ENCODE measurements around the gene KRTAP3-3. TPM values are rescaled to one million over a fixed set of nuclear protein-coding genes. Genes with fewer than 3 reads are reported as not detected.

KRTAP3-3 gene
- total RNA-seq, 2 experiments from 2014 or later, result not detected

- Mint-ChIP-seq H3K4me1 (ENCODE audit: low read depth) (no peaks in the 10 kb centered on the region), H3K27ac (no peak overlapping the region), H3K36me3 (ENCODE audit: low read depth) (no peaks in the 10 kb centered on the region), H3K9me3 (no peaks in the 10 kb centered on the region), H3K4me3 (no peak overlapping the region), H3K27me3 (no peaks in the 10 kb centered on the region)
- ATAC-seq (no peak), DNase-seq (no peak)
- ChIA-PET POLR2A (no interaction called here), CTCF (no interaction called here)
- no peak for TF ChIP-seq CTCF (IDR thresholded peaks at IDR 0.05)
- intact Hi-C loops (cut with micrococcal nuclease), result no loop called here
Measured at GRCh38 chr17:41018541-41018940, 24.6 kb upstream of the KRTAP3-3 start.

- Mint-ChIP-seq H3K36me3 (ENCODE audit: low read depth) (no peaks in the 10 kb centered on the region), H3K4me3 (no peak overlapping the region), H3K27me3 (no peaks in the 10 kb centered on the region), H3K27ac (no peak overlapping the region), H3K4me1 (ENCODE audit: low read depth) (no peaks in the 10 kb centered on the region), H3K9me3 (no peaks in the 10 kb centered on the region)
- ChIA-PET POLR2A (no interaction called here), CTCF (no interaction called here)
- no peak for ATAC-seq
- TF ChIP-seq CTCF (IDR thresholded peaks at IDR 0.05), result no peak
- intact Hi-C loops (cut with micrococcal nuclease), result no loop called here
- no peak for DNase-seq
Measured at GRCh38 chr17:41016578-41017215, 22.7 kb upstream of the KRTAP3-3 start.

DNA sequence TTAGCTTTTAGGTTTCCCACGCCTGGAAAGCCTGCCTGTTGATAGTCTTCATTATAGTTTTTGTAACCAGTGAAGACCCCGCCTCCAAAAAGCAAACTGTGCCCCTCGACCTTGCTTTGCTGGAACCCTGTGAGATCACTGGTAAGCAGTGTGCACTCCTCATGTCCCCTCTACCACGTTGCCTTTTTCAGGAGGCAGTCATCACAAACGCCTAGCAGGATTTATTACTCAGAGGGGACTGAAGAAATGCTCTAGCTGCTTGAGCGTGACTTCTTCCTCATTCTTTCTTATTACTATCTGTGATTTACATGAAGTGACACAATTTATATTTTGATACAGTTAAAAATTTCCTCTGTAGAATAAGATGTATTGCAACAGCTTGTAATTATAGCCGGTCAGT is 21.5 kb upstream of the KRTAP3-3 start:
- Mint-ChIP-seq H3K27me3 (no peaks in the 10 kb centered on the region), H3K9me3 (no peaks in the 10 kb centered on the region), H3K27ac (no peak overlapping the region), H3K4me3 (no peak overlapping the region), H3K4me1 (ENCODE audit: low read depth) (no peaks in the 10 kb centered on the region), H3K36me3 (ENCODE audit: low read depth) (no peaks in the 10 kb centered on the region)
- no peak for ATAC-seq
- ChIA-PET POLR2A (interaction anchor here (0.6 to 0.8 kb wide), 2 partner anchors 11 to 23 kb away, joined by 3 read pairs; no protein-coding TSS in a partner anchor), CTCF (no interaction called here)
- TF ChIP-seq CTCF (IDR thresholded peaks at IDR 0.05), result no peak
- no peak for DNase-seq
- intact Hi-C loops (cut with micrococcal nuclease), result no loop called here

- intact Hi-C loops (cut with micrococcal nuclease), result no loop called here
- Mint-ChIP-seq H3K4me3 (no peak overlapping the region), H3K27ac (no peak overlapping the region), H3K27me3 (no peaks in the 10 kb centered on the region), H3K4me1 (ENCODE audit: low read depth) (no peaks in the 10 kb centered on the region), H3K9me3 (no peaks in the 10 kb centered on the region), H3K36me3 (ENCODE audit: low read depth) (no peaks in the 10 kb centered on the region)
- CTCF ChIA-PET, result interaction anchor here (0.9 kb wide), 1 partner anchor 147 kb away, joined by 3 read pairs; the partner anchor contains the start of gene KRT12
- POLR2A ChIA-PET, result interaction anchor here (0.5 kb wide), 1 partner anchor 85 kb away, joined by 3 read pairs; no protein-coding TSS in a partner anchor
- no peak for ATAC-seq
- DNase-seq, result no peak
- no peak for TF ChIP-seq CTCF (IDR thresholded peaks at IDR 0.05)
Measured at GRCh38 chr17:41013606-41014005, 19.6 kb upstream of the KRTAP3-3 start.

GRCh38 chr17:41013181-41013580 is 19.2 kb upstream of the KRTAP3-3 start:
- ATAC-seq (no peak), DNase-seq (no peak)
- Mint-ChIP-seq H3K36me3 (ENCODE audit: low read depth) (no peaks in the 10 kb centered on the region), H3K27me3 (no peaks in the 10 kb centered on the region), H3K4me3 (no peak overlapping the region), H3K27ac (no peak overlapping the region), H3K4me1 (ENCODE audit: low read depth) (no peaks in the 10 kb centered on the region), H3K9me3 (no peaks in the 10 kb centered on the region)
- POLR2A ChIA-PET, result interaction anchor here (0.5 kb wide), 1 partner anchor 84 kb away, joined by 3 read pairs; no protein-coding TSS in a partner anchor
- no peak for TF ChIP-seq CTCF (IDR thresholded peaks at IDR 0.05)
- CTCF ChIA-PET, result no interaction called here
- intact Hi-C loops (cut with micrococcal nuclease), result no loop called here
